SU-DHL-6 (cell line): ENCODE measurements around the gene ST8SIA5.

ENCODE experiments used
- H2AFZ ChIP-seq: fragments of 200-600 bp; sonication (generic); 2 replicates; pipeline ENCODE4 v1.6.1; 2014; ENCODE audit warnings: low read depth, mild to moderate bottlenecking, moderate library complexity, mixed read lengths, antibody characterized with exemption, low read length; ENCODE audit not compliant: severe bottlenecking
- H3F3A ChIP-seq: fragments of 200-600 bp; shearing (Covaris generic); 2 replicates; pipeline ENCODE4 v1.6.0; 2016; ENCODE audit warnings: antibody characterized with exemption, mild to moderate bottlenecking; ENCODE audit not compliant: insufficient read depth
- H3K27ac ChIP-seq: fragments of 200-600 bp; sonication (generic); 2 replicates; pipeline ENCODE4 v1.5.1; 2016; ENCODE audit warnings: low read depth, mild to moderate bottlenecking, low read length, moderate library complexity, mixed read lengths
- H3K27me3 ChIP-seq: fragments of 200-600 bp; sonication (generic), shearing (Covaris generic); 2 replicates; pipeline ENCODE4 v1.6.0; 2014; ENCODE audit warnings: mild to moderate bottlenecking, low read length
- H3K36me3 ChIP-seq: fragments of 200-600 bp; sonication (generic); 2 replicates; pipeline ENCODE4 v1.6.1; 2014; ENCODE audit warnings: mild to moderate bottlenecking, low read length, mixed read lengths
- H3K4me2 ChIP-seq: fragments of 300-600, 200-600 bp; shearing (Covaris generic), sonication (generic); 2 replicates; pipeline ENCODE4 v1.6.0; 2014; ENCODE audit warnings: low read length, low read depth, mild to moderate bottlenecking; ENCODE audit not compliant: poor library complexity, severe bottlenecking
- H3K4me3 ChIP-seq: fragments of 200-600 bp; sonication (generic); 2 replicates; pipeline ENCODE4 v1.5.1; 2014; ENCODE audit warnings: antibody characterized with exemption, low read length, mild to moderate bottlenecking, mixed read lengths; ENCODE audit not compliant: insufficient read depth, poor library complexity, severe bottlenecking
- H3K79me2 ChIP-seq: fragments of 200-600 bp; sonication (generic); 2 replicates; pipeline ENCODE4 v1.6.1; 2014; ENCODE audit warnings: mild to moderate bottlenecking, low read length, moderate library complexity; ENCODE audit not compliant: insufficient read depth
- H3K9ac ChIP-seq: fragments of 200-600 bp; sonication (generic); 2 replicates; pipeline ENCODE4 v1.7.0; 2014; ENCODE audit warnings: mild to moderate bottlenecking, low read length
- H3K9me2 ChIP-seq: fragments of 200-600 bp; sonication (generic); replicated peaks from 2 replicates; pipeline ENCODE4 v1.6.1; 2014; ENCODE audit warnings: low read length; ENCODE audit not compliant: insufficient read depth
- H3K9me3 ChIP-seq: fragments of 200-600 bp; sonication (generic); 2 replicates; pipeline ENCODE4 v1.6.1; 2014; ENCODE audit warnings: low read length, mixed read lengths; ENCODE audit not compliant: insufficient read depth
- H4K20me1 ChIP-seq: fragments of 200-600 bp; sonication (generic); 2 replicates; pipeline ENCODE4 v1.6.1; 2014; ENCODE audit warnings: low read depth, mild to moderate bottlenecking, antibody characterized with exemption, low read length, moderate library complexity, mixed read lengths
- EZH2phosphoT487 ChIP-seq: fragments of 200-600 bp; sonication (generic), shearing (Covaris generic); conservative IDR thresholded peaks from 2 replicates; pipeline ENCODE4 v1.6.1; 2018; ENCODE audit warnings: mild to moderate bottlenecking, antibody characterized with exemption, low read length, moderate library complexity, mixed read lengths
- TF ChIP-seq, protein P1 (sequence below): fragments of 200-600 bp; sonication (generic); IDR thresholded peaks from one replicate; pipeline ENCODE4 v1.5.1; 2017; ENCODE audit warnings: antibody characterized with exemption, mild to moderate bottlenecking, low read length, moderate library complexity; ENCODE audit not compliant: insufficient read depth, poor library complexity, severe bottlenecking

Gene ST8SIA5

GRCh38 chr18:46630160-46630559, 126.7 kb downstream of the ST8SIA5 start:
- H3K4me3 ChIP-seq: no peak overlapping the region
- TF ChIP-seq, protein P1, sequence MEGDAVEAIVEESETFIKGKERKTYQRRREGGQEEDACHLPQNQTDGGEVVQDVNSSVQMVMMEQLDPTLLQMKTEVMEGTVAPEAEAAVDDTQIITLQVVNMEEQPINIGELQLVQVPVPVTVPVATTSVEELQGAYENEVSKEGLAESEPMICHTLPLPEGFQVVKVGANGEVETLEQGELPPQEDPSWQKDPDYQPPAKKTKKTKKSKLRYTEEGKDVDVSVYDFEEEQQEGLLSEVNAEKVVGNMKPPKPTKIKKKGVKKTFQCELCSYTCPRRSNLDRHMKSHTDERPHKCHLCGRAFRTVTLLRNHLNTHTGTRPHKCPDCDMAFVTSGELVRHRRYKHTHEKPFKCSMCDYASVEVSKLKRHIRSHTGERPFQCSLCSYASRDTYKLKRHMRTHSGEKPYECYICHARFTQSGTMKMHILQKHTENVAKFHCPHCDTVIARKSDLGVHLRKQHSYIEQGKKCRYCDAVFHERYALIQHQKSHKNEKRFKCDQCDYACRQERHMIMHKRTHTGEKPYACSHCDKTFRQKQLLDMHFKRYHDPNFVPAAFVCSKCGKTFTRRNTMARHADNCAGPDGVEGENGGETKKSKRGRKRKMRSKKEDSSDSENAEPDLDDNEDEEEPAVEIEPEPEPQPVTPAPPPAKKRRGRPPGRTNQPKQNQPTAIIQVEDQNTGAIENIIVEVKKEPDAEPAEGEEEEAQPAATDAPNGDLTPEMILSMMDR: no peak
- TF ChIP-seq EZH2phosphoT487: no peak
- H3K27me3 ChIP-seq: no peaks in the 10 kb centered on the region
- no peak overlapping the region for H3K9ac ChIP-seq
- no peak overlapping the region for H3K27ac ChIP-seq
- no peak overlapping the region for H2AFZ ChIP-seq
- no peaks in the 10 kb centered on the region for H4K20me1 ChIP-seq
- H3K9me3 ChIP-seq: no peaks in the 10 kb centered on the region
- no peaks in the 10 kb centered on the region for H3K9me2 ChIP-seq
- no peaks in the 10 kb centered on the region for H3K79me2 ChIP-seq
- no peaks in the 10 kb centered on the region for H3K36me3 ChIP-seq
- H3K4me2 ChIP-seq: no peak overlapping the region
- no peaks in the 10 kb centered on the region for H3F3A ChIP-seq

DNA sequence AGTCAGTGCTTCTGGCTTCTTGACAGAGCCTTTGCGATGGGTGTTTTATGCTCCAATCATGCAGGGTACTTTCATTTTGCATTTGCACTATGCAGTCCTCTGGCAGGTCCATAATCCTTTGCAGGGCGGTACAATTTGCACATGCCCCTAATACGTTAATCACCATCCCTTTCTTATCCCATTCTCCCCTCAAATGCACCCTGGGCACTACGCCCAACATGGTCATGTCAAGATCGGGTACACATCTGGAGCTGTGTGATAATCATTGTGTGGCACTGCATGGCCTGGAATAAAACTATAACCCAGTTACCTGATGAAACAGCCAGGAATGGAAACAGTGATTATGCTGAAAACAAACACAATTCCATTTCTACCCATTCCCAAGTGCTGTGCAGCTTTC, 127.5 kb downstream of the ST8SIA5 start:
- Histone ChIP-seq H3K4me3 (no peak overlapping the region), H3K4me2 (no peak overlapping the region), H3F3A (no peaks in the 10 kb centered on the region), H3K79me2 (no peaks in the 10 kb centered on the region), H3K36me3 (no peaks in the 10 kb centered on the region), H2AFZ (no peak overlapping the region), H3K27me3 (no peaks in the 10 kb centered on the region), H4K20me1 (no peaks in the 10 kb centered on the region), H3K27ac (no peak overlapping the region), H3K9me2 (no peaks in the 10 kb centered on the region), H3K9ac (no peak overlapping the region), H3K9me3 (no peaks in the 10 kb centered on the region)
- no peak for TF ChIP-seq EZH2phosphoT487
- TF ChIP-seq, protein P1: no peak

- H4K20me1 ChIP-seq: no peaks in the 10 kb centered on the region
- no peaks in the 10 kb centered on the region for H3K27me3 ChIP-seq
- no peaks in the 10 kb centered on the region for H3K36me3 ChIP-seq
- no peaks in the 10 kb centered on the region for H3K79me2 ChIP-seq
- no peak overlapping the region for H3K4me3 ChIP-seq
- H3K9ac ChIP-seq: no peak overlapping the region
- no peaks in the 10 kb centered on the region for H3K9me3 ChIP-seq
- no peaks in the 10 kb centered on the region for H3K9me2 ChIP-seq
- H3F3A ChIP-seq: no peaks in the 10 kb centered on the region
- no peak overlapping the region for H3K4me2 ChIP-seq
- H2AFZ ChIP-seq: no peak overlapping the region
- TF ChIP-seq, protein P1: no peak
- TF ChIP-seq EZH2phosphoT487: no peak
- H3K27ac ChIP-seq: no peak overlapping the region
Measured at GRCh38 chr18:46628206-46628605, 128.6 kb downstream of the ST8SIA5 start.
